HG02623 (cell line): Measurements from ENCODE around the gene CPNE2.
"Not testable (repeated sequence)": the region's sequence is repeated elsewhere in the genome, so short reads cannot be mapped to it uniquely, and the experiment has no call there.

ENCODE experiments used
- ATAC-seq: cut with Tn5 transposase; IDR thresholded peaks from one replicate; pipeline ENCODE4 v1.9.1; 2021; ENCODE audit warnings: moderate library complexity; ENCODE audit not compliant: unreplicated experiment

CPNE2 gene

GRCh38 chr16:57096793-57097192 is 4.4 kb downstream of the CPNE2 start:
- no peak for ATAC-seq

- no peak for ATAC-seq
These were observed 5.9 kb downstream of the CPNE2 start for GRCh38 chr16:57098188-57098841.

DNA sequence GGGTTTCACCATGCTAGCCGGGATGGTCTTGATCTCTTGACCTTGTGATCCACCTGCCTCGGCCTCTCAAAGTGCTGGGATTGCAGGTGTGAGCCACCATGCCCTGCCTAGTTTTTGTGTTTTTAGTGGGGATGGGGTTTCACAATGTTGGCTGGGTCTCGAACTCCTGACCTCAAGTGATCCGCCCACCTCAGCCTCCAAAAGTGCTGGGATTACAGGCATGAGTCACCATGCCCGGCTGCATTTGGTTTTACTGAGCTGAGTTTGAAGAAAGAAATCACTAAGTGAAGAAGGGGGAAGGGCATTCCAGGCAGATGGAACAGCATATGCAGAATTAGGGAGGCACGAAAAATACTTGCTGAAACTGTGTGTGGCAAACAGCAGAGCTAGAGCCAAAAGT is 7.6 kb downstream of the CPNE2 start:
- not testable (repeated sequence) for ATAC-seq

GRCh38 chr16:57100445-57100844 is 8.1 kb downstream of the CPNE2 start:
- ATAC-seq = no peak

GRCh38 chr16:57102888-57103851 is 10.8 kb downstream of the CPNE2 start:
- ATAC-seq = no peak

GRCh38 chr16:57104706-57105105 is 12.3 kb downstream of the CPNE2 start:
- no peak for ATAC-seq

DNA sequence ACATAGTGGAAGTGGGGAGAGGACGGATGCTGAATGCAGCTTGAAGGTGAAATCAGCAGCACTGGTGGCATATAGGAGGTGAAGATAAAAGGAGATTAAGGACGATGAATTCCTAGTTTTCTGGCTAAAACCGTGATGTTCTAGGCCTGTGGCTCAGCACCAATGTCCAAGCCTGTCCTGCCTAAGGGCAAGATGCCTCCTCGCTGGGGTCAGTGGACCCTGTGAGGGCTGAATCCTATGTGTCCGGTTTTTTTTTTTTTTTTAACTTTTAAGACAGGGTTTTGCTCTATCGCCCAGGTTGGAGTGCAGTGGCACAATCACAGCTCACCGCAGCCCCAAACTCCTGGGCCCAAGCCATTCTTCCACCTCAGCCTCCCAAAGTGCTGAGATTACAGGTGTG is 12.8 kb downstream of the CPNE2 start:
- no peak for ATAC-seq

DNA sequence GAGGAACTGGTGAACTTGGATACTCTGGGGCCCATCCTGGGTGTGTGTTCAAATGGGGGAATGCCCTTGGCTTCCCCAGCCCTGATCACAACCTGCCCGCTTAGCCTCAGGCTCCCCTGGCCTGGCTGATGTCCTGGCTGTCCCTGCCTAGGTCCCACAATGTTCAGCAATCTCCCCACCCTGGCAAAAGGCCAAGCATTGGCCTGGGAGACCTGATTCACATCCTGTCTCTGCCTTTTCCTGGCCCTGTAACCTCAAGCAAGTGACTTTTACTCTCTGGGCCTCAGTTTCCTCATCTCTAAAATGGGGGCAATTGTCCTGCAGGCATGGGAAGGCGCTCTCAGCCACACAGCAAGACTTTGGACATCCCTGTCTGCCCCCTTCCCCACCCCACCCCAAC is 14.4 kb downstream of the CPNE2 start:
- ATAC-seq = no peak

DNA sequence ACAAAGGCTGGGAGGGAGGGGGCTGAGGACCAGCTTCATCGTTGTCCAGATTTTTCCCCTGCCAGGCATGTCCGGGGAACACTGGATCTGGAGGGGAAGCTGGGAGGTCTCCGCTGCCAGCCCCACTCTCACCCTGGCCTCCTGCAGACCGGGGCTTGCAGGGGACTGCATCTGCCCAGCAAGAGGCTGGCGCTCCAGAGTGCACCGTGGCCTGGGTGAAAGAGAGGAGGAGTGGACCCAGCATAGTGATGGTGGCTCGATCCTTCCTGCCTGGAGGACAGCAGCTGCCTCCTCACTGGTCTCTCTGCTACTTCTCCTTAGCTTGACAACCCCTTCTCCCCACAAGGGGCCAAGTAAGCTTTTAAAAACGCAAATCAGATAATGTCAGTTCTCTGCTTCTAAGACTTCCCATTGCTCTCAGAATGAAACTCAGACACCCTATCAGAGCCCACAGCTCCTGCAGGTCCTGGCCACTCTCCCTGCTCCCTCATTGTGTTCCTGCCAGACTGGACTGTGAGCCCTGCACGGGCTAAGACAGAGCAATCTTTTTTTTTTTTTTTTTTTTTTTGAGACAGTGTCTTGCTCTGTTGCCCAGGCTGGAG is 15.0 kb downstream of the CPNE2 start:
- ATAC-seq = no peak

DNA sequence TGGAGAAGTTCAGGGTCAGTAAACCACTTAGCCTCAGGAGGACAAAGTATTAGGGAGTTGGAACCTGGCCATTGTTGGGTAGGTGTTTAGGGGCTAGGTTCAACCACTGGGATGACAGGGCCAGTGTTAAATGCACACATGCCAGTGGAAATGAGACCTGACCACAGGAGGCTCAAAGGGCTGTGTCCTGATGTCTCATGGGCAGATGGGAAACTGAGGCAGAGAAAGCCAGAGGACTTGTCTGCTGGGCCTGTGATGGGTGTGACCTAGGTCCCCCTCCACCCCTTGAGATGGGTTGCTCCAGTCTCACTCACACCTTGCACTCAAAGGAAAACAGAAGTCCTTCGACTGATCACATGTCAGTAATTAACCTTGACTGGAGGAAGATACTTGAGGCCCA is 16.0 kb downstream of the CPNE2 start:
- no peak for ATAC-seq

DNA sequence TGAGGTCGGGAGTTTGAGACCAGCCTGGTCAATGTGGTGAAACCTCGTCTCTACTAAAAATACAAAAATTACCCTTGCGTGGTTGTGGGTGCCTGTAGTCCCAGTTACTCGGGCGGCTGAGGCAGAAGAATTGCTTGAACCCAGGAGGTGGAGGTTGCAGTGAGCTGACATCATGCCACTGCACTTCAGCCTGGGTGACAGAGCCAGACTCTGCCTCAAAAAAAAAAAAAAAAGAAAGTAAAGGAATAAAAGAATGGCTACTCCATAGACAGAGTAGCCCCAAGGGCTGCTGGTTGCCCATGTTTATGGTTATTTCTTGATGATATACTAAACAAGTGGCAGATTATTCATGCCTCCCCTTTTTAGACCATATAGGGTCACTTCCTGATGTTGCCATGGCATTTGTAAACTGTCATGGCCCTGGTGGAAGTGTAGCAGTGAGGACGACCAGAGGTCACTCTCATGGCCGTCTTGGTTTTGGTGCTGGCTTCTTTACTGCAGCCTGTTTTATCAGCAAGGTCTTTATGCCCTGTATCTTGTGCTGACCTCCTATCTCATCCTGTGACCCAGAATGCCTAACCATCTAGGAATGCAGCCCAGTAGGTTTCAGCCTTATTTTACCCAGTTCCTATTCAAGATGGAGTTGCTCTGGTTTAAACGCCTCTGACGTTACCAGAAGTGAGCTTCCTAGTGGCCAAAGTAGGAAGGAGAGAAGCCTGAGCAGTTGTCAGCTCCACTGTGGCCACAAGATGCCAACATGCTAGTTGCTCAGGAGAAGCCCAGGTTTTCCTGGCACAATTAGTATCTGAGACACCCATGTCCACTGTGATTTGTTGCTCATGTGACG is 17.1 kb downstream of the CPNE2 start:
- ATAC-seq = not testable (repeated sequence)

GRCh38 chr16:57110937-57111336 is 18.6 kb downstream of the CPNE2 start:
- no peak for ATAC-seq

DNA sequence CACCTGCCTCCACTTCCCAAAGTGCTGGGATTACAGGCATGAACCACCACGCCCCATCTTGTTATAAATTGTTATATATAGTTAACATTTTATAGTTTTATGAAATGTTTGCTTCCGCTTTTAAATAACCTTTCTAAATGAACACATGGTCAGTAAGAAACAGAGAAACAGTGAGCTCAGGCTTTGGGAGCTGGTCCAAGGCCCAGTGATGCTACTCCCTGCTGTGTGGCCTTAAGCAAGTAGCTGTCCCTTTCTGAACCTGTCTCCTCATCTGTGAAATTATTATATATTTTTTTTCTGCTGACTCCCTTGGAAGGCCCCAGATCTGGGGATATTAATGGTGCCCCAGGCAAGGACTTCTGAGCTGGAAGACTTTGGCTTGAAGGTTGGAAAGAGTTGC is 19.0 kb downstream of the CPNE2 start:
- ATAC-seq = no peak

DNA sequence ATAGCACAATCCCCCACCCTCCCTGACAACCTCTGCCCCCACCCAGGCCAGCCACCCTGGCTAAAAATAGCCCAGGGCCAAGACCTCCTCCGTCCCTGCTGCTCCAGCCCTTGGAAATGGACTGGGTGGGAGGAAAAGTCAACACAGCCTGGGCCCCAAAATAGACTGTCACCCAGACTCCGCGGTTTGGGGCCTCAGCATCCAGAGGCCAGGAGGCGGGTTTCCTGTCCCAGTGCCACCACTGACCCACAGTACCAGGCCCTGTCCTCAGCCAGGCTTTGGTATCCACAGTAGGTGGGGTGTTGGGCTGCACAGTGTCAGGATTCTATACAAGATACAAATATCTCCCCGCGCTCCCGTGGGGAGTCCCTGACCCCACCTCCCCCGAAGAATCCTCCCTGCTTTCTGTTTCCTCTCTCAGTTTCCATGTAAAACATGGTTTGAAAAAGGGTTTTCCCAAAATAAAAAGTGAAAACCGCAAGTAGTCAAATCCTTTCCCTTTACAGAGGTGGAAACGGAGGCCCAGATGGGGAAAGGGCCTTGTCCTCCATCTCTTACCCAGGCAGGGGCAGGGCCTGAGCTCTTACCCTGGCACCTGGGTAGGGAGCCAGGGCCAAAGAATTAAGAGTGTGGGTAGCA is 20.1 kb downstream of the CPNE2 start:
- no peak for ATAC-seq

DNA sequence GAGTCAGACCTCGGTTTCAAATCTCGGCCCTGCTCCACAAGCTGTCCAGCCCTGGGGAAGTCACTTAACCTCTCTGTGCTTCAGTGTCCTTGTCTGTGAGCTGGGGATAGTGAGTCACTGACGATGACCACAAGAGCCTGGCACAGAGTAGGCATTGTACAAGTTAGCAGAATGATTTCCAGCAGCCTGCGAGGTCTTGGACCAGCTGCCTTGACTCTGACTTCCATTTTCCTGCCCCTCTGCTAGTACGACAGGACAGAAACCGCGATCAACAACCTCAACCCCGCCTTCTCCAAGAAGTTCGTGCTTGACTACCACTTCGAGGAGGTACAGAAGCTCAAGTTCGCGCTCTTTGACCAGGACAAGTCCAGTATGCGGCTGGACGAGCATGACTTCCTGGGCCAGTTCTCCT is 20.7 kb downstream of the CPNE2 start:
- ATAC-seq = no peak

DNA sequence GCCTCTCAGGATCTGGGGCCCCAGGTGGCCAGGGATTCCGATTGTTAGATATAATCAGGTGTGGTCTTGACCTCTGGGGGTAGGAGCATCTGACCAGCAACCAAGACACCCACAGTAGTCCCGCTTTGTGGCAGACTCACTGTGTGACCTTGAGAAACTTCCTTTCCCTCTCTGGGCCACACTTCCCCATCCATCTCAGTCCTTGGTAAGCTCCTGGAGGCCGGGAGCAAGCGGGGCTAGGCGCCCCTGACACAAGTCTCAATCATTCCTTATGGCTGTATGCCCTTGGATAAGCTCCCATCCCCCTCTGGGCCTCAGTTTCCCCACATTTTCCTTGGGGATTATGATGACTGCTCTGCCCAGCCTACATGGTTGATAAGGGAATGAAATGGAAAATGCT is 21.3 kb downstream of the CPNE2 start:
- no peak for ATAC-seq

- no peak for ATAC-seq
These were observed 22.8 kb downstream of the CPNE2 start for GRCh38 chr16:57115168-57115513.

GRCh38 chr16:57115514-57116182 is 23.3 kb downstream of the CPNE2 start:
- ATAC-seq = no peak

- no peak for ATAC-seq
These were observed 26.2 kb downstream of the CPNE2 start for GRCh38 chr16:57118461-57119084.
